ENCODE measurements around the gene XPC.

DNA sequence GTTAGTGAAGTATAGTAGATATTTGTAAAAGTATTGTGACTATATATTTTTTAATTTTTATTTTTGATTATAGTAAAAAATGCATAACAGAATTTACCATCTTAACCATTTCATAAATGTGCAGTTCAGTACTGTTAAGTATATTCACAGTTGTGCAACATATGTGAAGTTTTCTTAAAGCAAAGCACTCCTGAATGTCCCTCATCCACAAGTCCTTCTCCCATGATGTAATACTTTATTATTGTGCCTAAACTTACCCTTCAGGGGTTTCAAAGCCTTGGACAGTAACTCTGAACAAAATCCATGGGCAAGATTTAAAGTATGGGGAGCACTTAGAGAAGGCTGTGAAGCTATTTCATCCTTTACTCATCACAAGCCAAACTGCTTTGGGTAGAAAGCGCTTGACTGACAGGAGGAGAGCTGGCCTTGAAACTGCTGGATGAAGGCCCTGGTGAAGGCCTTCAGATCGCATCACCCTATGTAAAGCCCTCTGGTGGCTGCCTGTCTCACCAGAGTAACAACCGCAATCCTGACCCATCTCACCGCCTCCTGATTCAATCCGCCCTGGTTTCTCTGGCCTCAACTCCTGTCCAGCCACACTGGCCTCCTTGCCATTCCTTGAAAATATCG, 28.3 kb upstream of the XPC start:
- TF ChIP-seq, protein P1, sequence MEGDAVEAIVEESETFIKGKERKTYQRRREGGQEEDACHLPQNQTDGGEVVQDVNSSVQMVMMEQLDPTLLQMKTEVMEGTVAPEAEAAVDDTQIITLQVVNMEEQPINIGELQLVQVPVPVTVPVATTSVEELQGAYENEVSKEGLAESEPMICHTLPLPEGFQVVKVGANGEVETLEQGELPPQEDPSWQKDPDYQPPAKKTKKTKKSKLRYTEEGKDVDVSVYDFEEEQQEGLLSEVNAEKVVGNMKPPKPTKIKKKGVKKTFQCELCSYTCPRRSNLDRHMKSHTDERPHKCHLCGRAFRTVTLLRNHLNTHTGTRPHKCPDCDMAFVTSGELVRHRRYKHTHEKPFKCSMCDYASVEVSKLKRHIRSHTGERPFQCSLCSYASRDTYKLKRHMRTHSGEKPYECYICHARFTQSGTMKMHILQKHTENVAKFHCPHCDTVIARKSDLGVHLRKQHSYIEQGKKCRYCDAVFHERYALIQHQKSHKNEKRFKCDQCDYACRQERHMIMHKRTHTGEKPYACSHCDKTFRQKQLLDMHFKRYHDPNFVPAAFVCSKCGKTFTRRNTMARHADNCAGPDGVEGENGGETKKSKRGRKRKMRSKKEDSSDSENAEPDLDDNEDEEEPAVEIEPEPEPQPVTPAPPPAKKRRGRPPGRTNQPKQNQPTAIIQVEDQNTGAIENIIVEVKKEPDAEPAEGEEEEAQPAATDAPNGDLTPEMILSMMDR (IDR thresholded peaks at IDR 0.05) = no peak
- no peak for TF ChIP-seq POLR2AphosphoS5 (IDR thresholded peaks at IDR 0.05)
